HEK293 (cell line): Measurements from ENCODE around the gene ASB16.

Source experiments
- GLI4 ChIP-seq: fragments of 450-650 bp; formaldehyde crosslinking; IDR thresholded peaks from 2 replicates; pipeline ENCODE4 v1.5.1; 2016; ENCODE audit warnings: missing biosample characterization, missing genetic modification characterization
- IKZF3 ChIP-seq: fragments of 450-650 bp; IDR thresholded peaks from 2 replicates; pipeline ENCODE4 v1.5.0; 2018; ENCODE audit warnings: missing biosample characterization, mild to moderate bottlenecking, missing genetic modification characterization, moderate library complexity
- INSM2 ChIP-seq: fragments of 450-650 bp; formaldehyde crosslinking; IDR thresholded peaks from 2 replicates; pipeline ENCODE4 v1.5.1; 2016; ENCODE audit warnings: missing biosample characterization, missing genetic modification characterization
- KLF1 ChIP-seq: fragments of 450-650 bp; formaldehyde crosslinking; IDR thresholded peaks from 2 replicates; pipeline ENCODE4 v1.5.1; 2016; ENCODE audit warnings: missing biosample characterization, missing genetic modification characterization
- KLF17 ChIP-seq: fragments of 450-650 bp; formaldehyde crosslinking; IDR thresholded peaks from 2 replicates; pipeline ENCODE4 v1.5.1; 2016; ENCODE audit warnings: missing biosample characterization, missing genetic modification characterization
- KLF7 ChIP-seq: fragments of 450-650 bp; formaldehyde crosslinking; IDR thresholded peaks from 2 replicates; pipeline ENCODE4 v1.5.1; 2016; ENCODE audit warnings: missing biosample characterization, missing genetic modification characterization, borderline replicate concordance
- OSR2 ChIP-seq: fragments of 450-650 bp; formaldehyde crosslinking; IDR thresholded peaks from 2 replicates; pipeline ENCODE4 v1.5.1; 2016; ENCODE audit warnings: missing biosample characterization, missing genetic modification characterization
- PRDM10 ChIP-seq: fragments of 450-650 bp; formaldehyde crosslinking; IDR thresholded peaks from 2 replicates; pipeline ENCODE4 v1.5.1; 2016; ENCODE audit warnings: missing biosample characterization, missing genetic modification characterization
- TCF7L2 ChIP-seq: IDR thresholded peaks from 2 replicates; pipeline ENCODE4 v1.6.1; 2011; ENCODE audit warnings: low read depth, mild to moderate bottlenecking, inconsistent platforms, low read length, moderate library complexity, borderline replicate concordance
- YY2 ChIP-seq: fragments of 450-650 bp; formaldehyde crosslinking; IDR thresholded peaks from 2 replicates; pipeline ENCODE4 v1.5.1; 2016; ENCODE audit warnings: missing biosample characterization, missing genetic modification characterization
- ZBTB20 ChIP-seq: fragments of 450-650 bp; formaldehyde crosslinking; IDR thresholded peaks from 2 replicates; pipeline ENCODE4 v1.5.1; 2016; ENCODE audit warnings: missing biosample characterization, missing genetic modification characterization
- ZFP3 ChIP-seq: fragments of 450-650 bp; formaldehyde crosslinking; IDR thresholded peaks from 2 replicates; pipeline ENCODE4 v1.5.1; 2016; ENCODE audit warnings: low read depth, missing biosample characterization, missing genetic modification characterization
- ZIC2 ChIP-seq: fragments of 450-650 bp; formaldehyde crosslinking; IDR thresholded peaks from 2 replicates; pipeline ENCODE4 v1.5.1; 2016; ENCODE audit warnings: missing biosample characterization, missing genetic modification characterization
- ZNF114 ChIP-seq: fragments of 450-650 bp; formaldehyde crosslinking; IDR thresholded peaks from 2 replicates; pipeline ENCODE4 v1.5.0; 2017; ENCODE audit warnings: missing biosample characterization, missing genetic modification characterization
- ZNF146 ChIP-seq: fragments of 450-650 bp; formaldehyde crosslinking; IDR thresholded peaks from 2 replicates; pipeline ENCODE4 v1.5.1; 2016; ENCODE audit warnings: missing biosample characterization, missing genetic modification characterization
- ZNF157 ChIP-seq: fragments of 450-650 bp; formaldehyde crosslinking; IDR thresholded peaks from 2 replicates; pipeline ENCODE4 v1.5.1; 2016; ENCODE audit warnings: missing biosample characterization, missing genetic modification characterization
- ZNF19 ChIP-seq: fragments of 450-650 bp; formaldehyde crosslinking; IDR thresholded peaks from 2 replicates; pipeline ENCODE4; 2016; ENCODE audit warnings: missing biosample characterization, missing genetic modification characterization, low read depth
- ZNF2 ChIP-seq: fragments of 450-650 bp; formaldehyde crosslinking; IDR thresholded peaks from 2 replicates; pipeline ENCODE4 v1.5.1; 2016; ENCODE audit warnings: missing biosample characterization, missing genetic modification characterization
- ZNF23 ChIP-seq: fragments of 450-650 bp; formaldehyde crosslinking; IDR thresholded peaks from 2 replicates; pipeline ENCODE4 v1.5.1; 2016; ENCODE audit warnings: missing biosample characterization, missing genetic modification characterization, borderline replicate concordance
- ZNF248 ChIP-seq: fragments of 450-650 bp; formaldehyde crosslinking; IDR thresholded peaks from 2 replicates; pipeline ENCODE4 v1.5.1; 2017; ENCODE audit warnings: missing biosample characterization, missing genetic modification characterization
- ZNF341 ChIP-seq: fragments of 450-650 bp; formaldehyde crosslinking; IDR thresholded peaks from 2 replicates; pipeline ENCODE4; 2016; ENCODE audit warnings: low read depth, missing biosample characterization, missing genetic modification characterization
- ZNF366 ChIP-seq: fragments of 450-650 bp; formaldehyde crosslinking; conservative IDR thresholded peaks from 2 replicates; pipeline ENCODE4 v1.5.1; 2016; ENCODE audit warnings: missing biosample characterization, missing genetic modification characterization
- ZNF416 ChIP-seq: fragments of 450-650 bp; formaldehyde crosslinking; IDR thresholded peaks from 2 replicates; pipeline ENCODE4 v1.5.1; 2016; ENCODE audit warnings: missing biosample characterization, missing genetic modification characterization
- ZNF449 ChIP-seq: fragments of 450-650 bp; formaldehyde crosslinking; IDR thresholded peaks from 2 replicates; pipeline ENCODE4 v1.5.1; 2017; ENCODE audit warnings: missing biosample characterization, mild to moderate bottlenecking, missing genetic modification characterization, moderate library complexity
- ZNF529 ChIP-seq: fragments of 450-650 bp; formaldehyde crosslinking; IDR thresholded peaks from 2 replicates; pipeline ENCODE4 v1.5.1; 2017; ENCODE audit warnings: missing genetic modification characterization, missing biosample characterization; ENCODE audit not compliant: insufficient replicate concordance
- ZNF558 ChIP-seq: fragments of 450-650 bp; formaldehyde crosslinking; IDR thresholded peaks from 2 replicates; pipeline ENCODE4 v1.5.1; 2016; ENCODE audit warnings: missing biosample characterization, missing genetic modification characterization
- ZNF621 ChIP-seq: fragments of 450-650 bp; formaldehyde crosslinking; IDR thresholded peaks from 2 replicates; pipeline ENCODE4 v1.5.1; 2017; ENCODE audit warnings: missing biosample characterization, missing genetic modification characterization
- ZNF639 ChIP-seq: fragments of 450-650 bp; formaldehyde crosslinking; IDR thresholded peaks from 2 replicates; pipeline ENCODE4 v1.5.1; 2016; ENCODE audit warnings: missing biosample characterization, missing genetic modification characterization
- ZNF660 ChIP-seq: fragments of 450-650 bp; IDR thresholded peaks from 2 replicates; pipeline ENCODE4 v1.5.1; 2018; ENCODE audit warnings: missing biosample characterization, mild to moderate bottlenecking, missing genetic modification characterization

ASB16 gene

GRCh38 chr17:44121997-44122815 lies 48.3 kb upstream of the ASB16 start (continued):
- TF ChIP-seq GLI4 (tag by site-specific recombination) (no peak), PRDM10 (tag by site-specific recombination) (peak; percentile 95), ZNF366 (tag by site-specific recombination) (peak; percentile 29; the same call in 1 of the 2 replicates), ZBTB20 (no peak), ZFP3 (tag by site-specific recombination) (no peak), OSR2 (tag by site-specific recombination) (no peak), ZNF529 (tag by site-specific recombination) (no peak), ZNF558 (tag by site-specific recombination) (no peak), ZNF157 (tag by site-specific recombination) (no peak), ZNF660 (tag by site-specific recombination) (no peak), ZNF449 (tag by site-specific recombination) (peak; percentile 82; the same call in 1 of the 2 replicates), ZNF19 (tag by site-specific recombination) (no peak), ZNF621 (no peak), ZNF248 (no peak), YY2 (tag by site-specific recombination) (no peak), ZNF23 (tag by site-specific recombination) (no peak), ZNF341 (no peak), ZNF2 (no peak), ZNF146 (tag by site-specific recombination) (no peak), ZNF114 (no peak), TCF7L2 (no peak), ZNF416 (tag by site-specific recombination) (no peak), INSM2 (tag by site-specific recombination) (no peak), ZIC2 (tag by site-specific recombination) (no peak), KLF1 (0 out of 2 replicates have a peak, but pooled peaks have one; percentile 5), KLF7 (no peak), ZNF639 (no peak), IKZF3 (tag by site-specific recombination) (no peak), KLF17 (tag by site-specific recombination) (no peak)
